Activated T-cell treated with anti-CD3 and anti-CD28 coated beads for 4 hours (primary cell): Measurements from ENCODE around the gene ZNF789.
"Not testable (repeated sequence)": the region's sequence is repeated elsewhere in the genome, so short reads cannot be mapped to it uniquely, and the experiment has no call there.

Experiments used
- DNase-seq: peaks from one replicate; pipeline ENCODE4 v3.0.0-alpha.2; 2020

The ZNF789 gene

GRCh38 chr7:99472561-99473314, at the start of gene ZNF789:
ZNF789 (plus strand) TSS chr7:99472890; CDS start chr7:99476457, 3,567 bp downstream.
- DNase-seq: peak; percentile 94

GRCh38 chr7:99424932-99425730, 47.6 kb upstream of the ZNF789 start:
- DNase-seq: no peak

GRCh38 chr7:99428972-99429566, 43.6 kb upstream of the ZNF789 start:
- no peak for DNase-seq

- DNase-seq: no peak
Measured at GRCh38 chr7:99429756-99430155, 42.9 kb upstream of the ZNF789 start.

DNA sequence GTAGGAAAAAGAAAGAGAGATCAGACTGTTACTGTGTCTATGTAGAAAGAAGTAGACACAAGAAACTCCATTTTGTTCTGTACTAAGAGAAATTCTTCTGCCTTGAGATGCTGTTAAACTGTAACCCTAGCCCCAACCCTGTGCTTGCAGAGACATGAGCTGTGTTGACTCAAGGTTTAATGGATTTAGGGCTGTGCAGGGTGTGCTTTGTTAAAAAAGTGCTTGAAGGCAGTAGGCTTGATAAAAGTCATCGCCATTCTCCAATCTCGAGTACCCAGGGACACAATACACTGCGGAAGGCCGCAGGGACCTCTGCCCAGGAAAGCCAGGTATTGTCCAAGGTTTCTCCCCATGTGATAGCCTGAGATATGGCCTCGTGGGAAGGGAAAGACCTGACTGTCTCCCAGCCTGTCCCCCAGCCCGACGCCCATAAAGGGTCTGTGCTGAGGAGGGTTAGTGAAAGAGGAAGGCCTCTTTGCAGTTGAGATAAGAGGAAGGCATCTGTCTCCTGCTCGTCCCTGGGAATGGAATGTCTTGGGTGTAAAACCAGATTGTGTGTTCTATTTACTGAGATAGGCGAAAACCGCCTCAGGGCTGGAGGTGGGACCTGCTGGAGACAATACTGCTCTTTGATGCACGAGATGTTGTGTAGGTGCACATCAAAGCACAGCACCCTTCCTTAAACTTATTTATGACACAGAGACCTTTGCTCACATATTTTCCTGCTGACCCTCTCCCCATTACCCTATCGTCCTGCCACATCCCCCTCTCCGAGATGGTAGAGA, 40.7 kb upstream of the ZNF789 start:
- DNase-seq: not testable (repeated sequence)

GRCh38 chr7:99433158-99433557, 39.5 kb upstream of the ZNF789 start:
- DNase-seq: no peak

DNA sequence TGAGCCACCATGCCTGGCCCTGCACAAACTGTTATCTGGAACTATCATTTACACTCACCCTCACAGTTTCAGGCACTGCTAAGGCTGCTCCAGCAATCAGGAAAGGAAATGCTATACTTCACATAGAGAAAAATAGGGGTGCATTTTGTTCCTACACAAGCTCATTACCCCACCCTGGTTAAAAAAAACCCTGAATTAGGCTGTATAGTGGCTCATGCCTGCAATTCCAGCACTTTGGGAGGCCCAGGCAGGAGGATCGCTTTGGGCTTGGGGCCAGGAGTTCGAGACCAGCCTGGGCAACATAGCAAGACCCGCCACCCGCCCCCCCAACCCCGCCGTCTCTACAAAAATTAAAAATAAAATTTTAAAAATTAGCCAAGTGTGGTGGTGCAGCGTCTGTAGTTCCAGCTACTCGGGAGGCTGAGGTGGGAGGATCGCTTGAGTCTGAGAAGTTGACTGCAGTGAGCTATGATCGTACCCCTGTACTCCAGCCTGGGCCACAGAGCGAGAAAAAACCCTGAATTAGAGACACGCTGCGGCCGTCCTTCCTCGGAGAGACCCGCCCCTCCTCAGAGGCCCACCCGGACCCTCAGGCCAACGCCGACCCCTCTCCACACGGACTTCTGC, 34.6 kb upstream of the ZNF789 start:
- no peak for DNase-seq

GRCh38 chr7:99438573-99439480, 33.9 kb upstream of the ZNF789 start, which contains the start of the genes CPSF4 and PTCD1:
CPSF4 (plus strand) TSS chr7:99438943; CDS start chr7:99439083, 140 bp downstream.
PTCD1 (minus strand) TSS chr7:99438798; CDS start chr7:99435242, 3,556 bp downstream.
- peak; percentile 82 for DNase-seq

- DNase-seq: no peak
Measured at GRCh38 chr7:99440195-99440594, 32.5 kb upstream of the ZNF789 start.

DNA sequence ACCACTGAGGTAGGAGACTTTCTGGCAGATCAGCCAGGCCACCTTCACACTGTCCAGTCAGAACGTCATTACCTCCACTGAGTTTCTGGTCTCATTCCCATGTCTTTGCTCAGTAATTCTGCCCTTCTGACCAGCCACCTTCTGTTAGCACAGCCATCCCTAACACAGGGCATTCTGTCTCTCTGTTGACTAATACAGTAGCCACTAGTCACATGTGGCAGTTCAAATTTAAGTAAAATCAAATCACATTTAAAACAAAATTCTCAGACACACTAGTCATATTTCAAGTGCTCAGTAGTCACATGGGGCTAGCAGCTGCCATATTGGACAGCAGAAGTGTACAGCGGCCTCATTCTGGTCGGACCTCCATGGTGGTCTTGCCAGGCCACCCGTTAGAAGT, 26.6 kb upstream of the ZNF789 start:
- no peak for DNase-seq

DNA sequence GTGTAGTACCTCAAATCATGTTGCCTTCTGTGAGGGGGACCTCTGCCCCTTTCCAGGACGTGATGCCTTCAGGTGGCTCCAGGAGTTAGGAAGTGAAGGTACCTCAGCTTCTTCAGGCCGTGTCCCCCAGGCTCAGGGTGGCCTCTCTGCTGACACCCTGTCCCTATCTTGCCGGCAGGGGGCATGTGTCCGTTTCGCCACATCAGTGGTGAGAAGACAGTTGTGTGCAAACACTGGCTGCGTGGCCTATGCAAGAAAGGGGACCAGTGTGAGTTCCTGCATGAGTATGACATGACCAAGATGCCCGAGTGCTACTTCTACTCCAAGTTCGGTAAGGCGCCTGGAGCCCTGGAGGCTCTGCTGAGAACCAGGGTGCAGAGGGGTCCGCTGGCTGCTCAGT, 24.7 kb upstream of the ZNF789 start:
- DNase-seq: no peak

- DNase-seq: no peak
Measured at GRCh38 chr7:99448855-99449254, 23.8 kb upstream of the ZNF789 start.

- no peak for DNase-seq
Measured at GRCh38 chr7:99449326-99449725, 23.4 kb upstream of the ZNF789 start.

- DNase-seq: no peak
Measured at GRCh38 chr7:99451936-99452335, 20.8 kb upstream of the ZNF789 start.

DNA sequence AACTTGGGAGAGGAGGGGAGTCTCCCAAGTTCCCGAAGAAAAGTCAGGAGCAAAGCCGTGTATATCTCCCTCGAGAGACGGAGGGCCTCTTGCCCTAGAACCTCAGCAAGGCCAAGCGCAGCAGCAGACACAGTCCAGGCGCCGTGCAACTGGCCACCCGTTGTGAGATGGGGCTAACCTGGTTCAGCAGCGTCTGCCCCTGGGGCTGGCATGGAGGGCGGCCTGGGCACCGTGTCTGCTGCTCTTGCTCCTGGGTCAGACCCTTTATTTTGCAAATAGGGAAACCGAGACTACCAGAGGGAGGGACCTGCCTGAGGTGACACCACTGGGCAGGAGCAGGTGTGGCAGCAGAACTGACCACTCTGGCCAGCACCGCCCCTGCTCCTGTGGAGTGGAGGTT, 20.1 kb upstream of the ZNF789 start:
- no peak for DNase-seq

DNA sequence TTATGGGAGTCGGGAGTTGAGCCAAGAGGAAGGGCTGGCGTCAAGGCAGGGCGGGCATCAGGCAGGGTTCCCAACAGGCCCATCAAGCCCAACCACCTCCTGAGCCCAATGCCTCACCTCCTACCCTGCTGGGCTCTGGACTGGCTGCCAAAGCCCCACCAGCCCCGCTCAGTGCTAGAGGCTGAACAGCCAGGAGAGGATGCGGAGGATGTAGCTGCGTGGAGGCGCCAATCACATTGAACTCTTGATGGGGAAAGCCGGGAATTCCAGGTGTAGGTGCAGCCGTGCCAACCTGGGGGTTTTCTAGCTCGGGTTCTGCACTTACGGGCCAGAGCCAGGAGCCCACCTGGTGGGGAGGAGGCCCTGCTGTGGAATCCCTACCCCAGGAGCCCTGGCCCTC, 19.6 kb upstream of the ZNF789 start:
- no peak for DNase-seq

GRCh38 chr7:99455874-99456273, 16.8 kb upstream of the ZNF789 start:
- no peak for DNase-seq

DNA sequence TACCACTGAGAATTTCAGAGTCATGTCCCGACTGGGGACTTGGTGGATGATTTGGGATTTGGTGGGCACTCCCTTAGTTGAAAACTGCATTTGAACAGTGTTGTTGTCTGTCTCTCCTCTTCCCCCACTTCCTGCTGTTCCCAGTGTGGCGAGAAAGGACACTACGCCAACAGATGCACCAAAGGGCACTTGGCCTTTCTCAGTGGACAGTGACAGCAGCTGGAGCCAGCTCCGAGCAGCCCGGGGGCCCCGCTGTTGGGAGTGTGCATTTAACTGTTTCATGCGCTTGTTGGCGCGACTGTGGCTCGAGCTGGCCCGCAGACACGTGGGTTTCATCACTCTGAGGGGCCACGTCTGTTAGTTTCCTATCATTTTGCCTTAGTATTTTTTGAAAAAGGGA, 16.4 kb upstream of the ZNF789 start:
- DNase-seq: no peak

- no peak for DNase-seq
Measured at GRCh38 chr7:99457050-99457649, 15.5 kb upstream of the ZNF789 start.

DNA sequence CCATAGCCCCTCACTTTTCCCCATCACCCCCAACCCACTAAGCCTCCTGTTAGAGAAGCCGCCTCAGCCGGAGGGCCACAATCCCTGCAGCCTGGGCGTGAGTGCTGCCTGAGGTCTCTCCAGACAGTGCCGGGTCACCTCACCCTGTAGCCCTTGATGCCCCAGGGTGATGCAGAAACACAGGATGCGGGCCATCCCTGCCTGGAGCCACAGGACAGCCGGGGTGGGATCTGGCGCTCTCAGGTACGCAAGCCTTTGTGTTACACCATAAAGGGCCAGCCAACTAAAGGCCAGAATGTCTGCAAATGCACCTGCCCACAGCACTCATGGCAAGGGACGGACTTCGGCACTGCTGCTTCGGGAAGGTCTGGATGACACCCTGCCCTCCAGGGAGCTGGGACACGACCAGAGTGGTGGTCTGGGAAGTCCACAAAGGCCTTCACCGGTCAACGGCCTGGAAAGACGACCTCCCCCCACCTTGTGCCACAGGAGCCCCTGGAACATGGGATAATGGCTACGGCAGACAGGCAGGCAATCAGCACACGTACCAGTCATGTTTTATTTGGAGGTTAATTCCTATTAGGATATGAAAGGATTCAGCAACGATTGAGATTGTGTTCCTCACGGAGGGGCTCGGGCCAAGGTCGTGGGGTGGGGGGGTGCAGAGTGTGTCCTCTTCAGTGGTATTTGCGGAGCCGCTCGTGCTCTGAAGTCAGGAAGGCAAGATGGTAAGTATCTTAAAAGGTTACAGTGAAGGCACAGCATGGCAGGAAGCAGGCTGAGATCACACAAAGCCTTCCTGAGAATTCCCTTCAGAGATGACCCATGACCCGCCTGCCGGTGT, 14.8 kb upstream of the ZNF789 start:
- DNase-seq: no peak
